Measurements from ENCODE around the gene MAP3K3. TPM values are rescaled to one million over a fixed set of nuclear protein-coding genes. Genes with fewer than 3 reads are reported as not detected.

MAP3K3 gene
- total and polyA plus RNA-seq, 9 of the 15 experiments (the other 6 are each of a cell fraction or from before 2014, with no cell fraction given), result 0.69 to 16.5 (median 12.1) TPM

DNA sequence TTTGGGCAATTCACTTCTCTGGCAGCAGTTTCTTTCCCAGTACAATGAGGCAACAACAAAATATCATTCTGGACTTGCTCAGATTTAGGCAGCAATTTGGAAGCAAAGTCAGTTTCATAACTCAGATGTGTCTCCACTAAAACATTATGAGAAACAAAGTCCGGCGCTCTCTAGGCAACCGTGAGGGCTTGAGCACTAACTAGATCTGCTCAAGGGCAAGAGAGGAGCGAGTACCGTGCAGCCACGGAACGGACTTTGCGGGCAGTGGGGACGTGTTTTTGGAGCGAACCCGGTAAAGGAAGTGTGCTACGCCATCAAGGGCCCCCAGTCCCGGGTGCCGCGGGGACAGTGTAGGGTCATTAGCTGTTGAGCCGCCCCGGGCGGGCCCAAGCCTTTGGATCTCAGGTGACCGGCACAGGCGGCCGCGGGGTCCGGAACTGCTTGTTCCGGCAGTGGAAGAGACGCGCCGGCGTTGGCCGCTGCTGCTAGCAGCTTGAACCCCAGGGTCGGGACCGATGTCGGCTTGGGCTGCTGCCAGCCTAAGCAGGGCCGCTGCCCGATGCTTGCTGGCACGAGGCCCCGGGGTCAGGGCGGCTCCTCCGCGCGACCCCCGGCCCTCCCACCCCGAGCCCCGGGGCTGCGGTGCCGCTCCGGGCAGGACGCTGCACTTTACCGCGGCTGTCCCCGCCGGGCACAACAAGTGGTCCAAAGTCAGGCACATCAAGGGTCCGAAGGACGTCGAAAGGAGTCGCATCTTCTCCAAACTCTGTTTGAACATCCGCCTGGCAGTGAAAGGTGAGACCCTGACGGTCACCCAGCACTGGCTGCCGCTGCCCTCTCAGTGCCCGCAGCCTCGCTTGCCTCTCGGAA lies 21.4 kb upstream of the MAP3K3 start, which contains the start of gene TACO1 (continued):
- TF ChIP-seq BRD4 (IDR thresholded peaks at IDR 0.05), result peak; percentile 88; the same call in 1 of the 2 replicates
- TF ChIP-seq, protein P1, sequence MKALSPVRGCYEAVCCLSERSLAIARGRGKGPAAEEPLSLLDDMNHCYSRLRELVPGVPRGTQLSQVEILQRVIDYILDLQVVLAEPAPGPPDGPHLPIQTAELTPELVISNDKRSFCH (CRISPR knock-in tag; IDR thresholded peaks at IDR 0.05), result no peak
- TF ChIP-seq, protein P1 (tag; IDR thresholded peaks at IDR 0.05), result peak; percentile 81
- TF ChIP-seq ZNF121 (CRISPR knock-in tag; conservative IDR thresholded peaks at IDR 0.05), result no peak
- TF ChIP-seq, protein P2, sequence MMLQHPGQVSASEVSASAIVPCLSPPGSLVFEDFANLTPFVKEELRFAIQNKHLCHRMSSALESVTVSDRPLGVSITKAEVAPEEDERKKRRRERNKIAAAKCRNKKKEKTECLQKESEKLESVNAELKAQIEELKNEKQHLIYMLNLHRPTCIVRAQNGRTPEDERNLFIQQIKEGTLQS (IDR thresholded peaks at IDR 0.05), result no peak
- TF ChIP-seq, protein P2 (CRISPR knock-in tag; conservative IDR thresholded peaks at IDR 0.05), result peak; percentile 84
- peak; percentile 45; the same call in 1 of the 2 replicates for TF ChIP-seq GMEB1 (CRISPR knock-in tag; IDR thresholded peaks at IDR 0.05)
- TF ChIP-seq NRF1 (conservative IDR thresholded peaks at IDR 0.05 in 1 of 2, IDR thresholded peaks at IDR 0.05 in 1 of 2), result 0 out of 4 replicates have a peak, but pooled peaks of 1 of the 2 experiments have one; percentile 18
- TF ChIP-seq NFE2 (IDR thresholded peaks at IDR 0.05; ENCODE audit: low read depth), result no peak; the same call in 1 of the 2 replicates
- peak in 1 of 2 experiments; percentile 97; a peak in 2 of 4 replicates for TF ChIP-seq KDM4B (IDR thresholded peaks at IDR 0.05; ENCODE audit: borderline replicate concordance in 2 of 2, low read depth in 1 of 2)
- no peak for TF ChIP-seq SP2 (IDR thresholded peaks at IDR 0.05; ENCODE audit: extremely low read depth, low read depth, low read length, poor library complexity, severe bottlenecking)
- no peak for TF ChIP-seq ZC3H8 (IDR thresholded peaks at IDR 0.05)
- TF ChIP-seq TEAD4 (IDR thresholded peaks at IDR 0.05; ENCODE audit: low read length), result peak; percentile 70
- no peak for TF ChIP-seq TEAD4 (CRISPR knock-in tag; IDR thresholded peaks at IDR 0.05; ENCODE audit: borderline replicate concordance)
- TF ChIP-seq JUNB (CRISPR knock-in tag; conservative IDR thresholded peaks at IDR 0.05), result 0 out of 2 replicates have a peak, but pooled peaks have one; percentile 25
- peak; percentile 35; the same call in 1 of the 2 replicates for TF ChIP-seq ZNF41 (CRISPR knock-in tag; conservative IDR thresholded peaks at IDR 0.05)
- TF ChIP-seq, protein P3, sequence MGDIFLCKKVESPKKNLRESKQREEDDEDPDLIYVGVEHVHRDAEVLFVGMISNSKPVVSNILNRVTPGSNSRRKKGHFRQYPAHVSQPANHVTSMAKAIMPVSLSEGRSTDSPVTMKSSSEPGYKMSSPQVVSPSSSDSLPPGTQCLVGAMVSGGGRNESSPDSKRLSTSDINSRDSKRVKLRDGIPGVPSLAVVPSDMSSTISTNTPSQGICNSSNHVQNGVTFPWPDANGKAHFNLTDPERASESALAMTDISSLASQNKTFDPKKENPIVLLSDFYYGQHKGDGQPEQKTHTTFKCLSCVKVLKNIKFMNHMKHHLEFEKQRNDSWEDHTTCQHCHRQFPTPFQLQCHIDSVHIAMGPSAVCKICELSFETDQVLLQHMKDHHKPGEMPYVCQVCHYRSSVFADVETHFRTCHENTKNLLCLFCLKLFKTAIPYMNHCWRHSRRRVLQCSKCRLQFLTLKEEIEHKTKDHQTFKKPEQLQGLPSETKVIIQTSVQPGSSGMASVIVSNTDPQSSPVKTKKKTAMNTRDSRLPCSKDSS (IDR thresholded peaks at IDR 0.05; ENCODE audit: low read depth, partially characterized antibody), result no peak
- no peak; the same call in 1 of the 2 replicates for TF ChIP-seq ESRRB (CRISPR knock-in tag; IDR thresholded peaks at IDR 0.05; ENCODE audit: borderline replicate concordance)
- TF ChIP-seq ZNF79 (CRISPR knock-in tag; IDR thresholded peaks at IDR 0.05; ENCODE audit: low read depth), result no peak
- TF ChIP-seq TCF3 (CRISPR knock-in tag; IDR thresholded peaks at IDR 0.05), result no peak; the same call in 1 of the 2 replicates
- TF ChIP-seq FOSL1 (tag; conservative IDR thresholded peaks at IDR 0.05), result peak; percentile 66; the same call in 1 of the 2 replicates
- no peak for TF ChIP-seq ZNF644 (tag; IDR thresholded peaks at IDR 0.05; ENCODE audit: low read depth)
- no peak for TF ChIP-seq BMI1 (IDR thresholded peaks at IDR 0.05; ENCODE audit: low read length)
- peak; percentile 100 for TF ChIP-seq PHF20 (IDR thresholded peaks at IDR 0.05; ENCODE audit: partially characterized antibody)
